CD14-positive monocyte (primary cell): Measurements from ENCODE around the gene PNKD. TPM values are rescaled to one million over a fixed set of nuclear protein-coding genes. Genes with fewer than 3 reads are reported as not detected.
A peak's percentile ranks its signal among the peaks of the same experiment; 100 is the strongest.

Experiments
- DNase-seq, 3 donors: peaks; one replicate each; pipeline ENCODE4 v3.0.0-alpha.2; 2011 to 2022
- H2AFZ ChIP-seq: 2 replicates; pipeline ENCODE4 v1.6.0; 2012; ENCODE audit warnings: mild to moderate bottlenecking, low read depth, low read length, inconsistent platforms; ENCODE audit not compliant: insufficient read depth, poor library complexity, severe bottlenecking
- H3K27ac ChIP-seq, 2 donors: 1 replicate in 1 of 2; 2 replicates in 1 of 2; pipeline ENCODE4 v1.5.1; 2012 to 2013; ENCODE audit warnings: low read length in 2 of 2, control low read depth in 1 of 2, inconsistent platforms in 1 of 2, low read depth in 1 of 2, mild to moderate bottlenecking in 1 of 2
- H3K27me3 ChIP-seq, 2 donors: one replicate each; pipeline versions ENCODE4 v1.6.0 to v1.6.1; 2011 to 2013; ENCODE audit warnings: low read length in 2 of 2; ENCODE audit not compliant: control insufficient read depth in 2 of 2, insufficient read depth in 2 of 2
- H3K36me3 ChIP-seq, 2 donors: replicated peaks in 1 of 2; 1 replicate in 1 of 2; 2 replicates in 1 of 2; pipeline versions ENCODE4 v1.5.1 to v1.6.1; 2012 to 2013; ENCODE audit warnings: low read length in 2 of 2, control low read depth in 1 of 2, inconsistent platforms in 1 of 2, mild to moderate bottlenecking in 1 of 2; ENCODE audit not compliant: insufficient read depth in 2 of 2, control insufficient read depth in 1 of 2
- H3K4me1 ChIP-seq, 2 donors: 1 replicate in 1 of 2; 2 replicates in 1 of 2; pipeline versions ENCODE4 v1.5.1 to v1.6.1; 2012 to 2013; ENCODE audit warnings: low read length in 2 of 2, control low read depth in 1 of 2, inconsistent platforms in 1 of 2, mild to moderate bottlenecking in 1 of 2, moderate library complexity in 1 of 2; ENCODE audit not compliant: insufficient read depth in 2 of 2, control insufficient read depth in 1 of 2
- H3K4me2 ChIP-seq: replicated peaks from 2 replicates; pipeline ENCODE3; 2012; ENCODE audit warnings: low read length, moderate library complexity, mild to moderate bottlenecking; ENCODE audit not compliant: poor library complexity, severe bottlenecking; ENCODE audit errors: extremely low read depth
- H3K4me3 ChIP-seq, 3 experiments: fragments of 200-600 bp in 1 of 3; sonication (generic) in 1 of 3; replicated peaks in 1 of 3; 1 replicate in 2 of 3; 2 replicates in 1 of 3; pipeline ENCODE4 v1.5.1; 2011 to 2013; ENCODE audit warnings: low read length in 3 of 3, mild to moderate bottlenecking in 3 of 3, control low read depth in 2 of 3, low read depth in 2 of 3, inconsistent platforms in 1 of 3, moderate library complexity in 1 of 3
- H3K79me2 ChIP-seq: 2 replicates; pipeline ENCODE4 v1.6.0; 2012; ENCODE audit warnings: mild to moderate bottlenecking, control low read depth, inconsistent platforms, low read length, moderate library complexity; ENCODE audit not compliant: insufficient read depth
- H3K9ac ChIP-seq: 2 replicates; pipeline ENCODE4 v1.6.0; 2017; ENCODE audit warnings: low read length, mild to moderate bottlenecking; ENCODE audit not compliant: insufficient read depth, poor library complexity, severe bottlenecking
- H3K9me3 ChIP-seq, 2 donors: replicated peaks in 1 of 2; 1 replicate in 1 of 2; 2 replicates in 1 of 2; pipeline versions ENCODE4 v1.5.1 to v1.6.1; 2012 to 2013; ENCODE audit warnings: low read length in 2 of 2, control low read depth in 1 of 2; ENCODE audit not compliant: control insufficient read depth in 1 of 2, insufficient read depth in 1 of 2
- H4K20me1 ChIP-seq: 2 replicates; pipeline ENCODE4 v1.6.0; 2012; ENCODE audit warnings: mild to moderate bottlenecking, low read length, control low read depth, moderate library complexity; ENCODE audit not compliant: insufficient read depth
- H3K27ac Mint-ChIP-seq, 7 donors: one replicate each; pipeline ENCODE4 v1.8.0; 2020; ENCODE audit warnings: mild to moderate bottlenecking in 7 of 7, mixed read lengths in 7 of 7, moderate library complexity in 6 of 7, inconsistent platforms in 2 of 7
- H3K27me3 Mint-ChIP-seq, 3 donors: one replicate each; pipeline ENCODE4 v1.8.0; 2021 to 2022; ENCODE audit warnings: low read depth in 3 of 3, mild to moderate bottlenecking in 3 of 3, mixed read lengths in 3 of 3, moderate library complexity in 3 of 3, inconsistent platforms in 1 of 3
- H3K36me3 Mint-ChIP-seq, 2 donors: one replicate each; pipeline ENCODE4 v1.8.0; 2020; ENCODE audit warnings: mixed read lengths in 2 of 2, inconsistent platforms in 1 of 2, mild to moderate bottlenecking in 1 of 2
- H3K4me1 Mint-ChIP-seq: one replicate; pipeline ENCODE4 v1.8.0; 2020; ENCODE audit warnings: mild to moderate bottlenecking, mixed read lengths
- H3K4me3 Mint-ChIP-seq, 2 donors: one replicate each; pipeline ENCODE4 v1.8.0; 2020; ENCODE audit warnings: mild to moderate bottlenecking in 2 of 2, mixed read lengths in 2 of 2, moderate library complexity in 1 of 2
- H3K9me3 Mint-ChIP-seq, 7 donors: one replicate each; pipeline ENCODE4 v1.8.0; 2020 to 2022; ENCODE audit warnings: mixed read lengths in 7 of 7, mild to moderate bottlenecking in 6 of 7, moderate library complexity in 6 of 7, inconsistent platforms in 2 of 7
- WGBS: methylation state at CpG from one replicate; pipeline ENCODE4 v1.1.5; 2013; ENCODE audit warnings: missing lambda C conversion rate; ENCODE audit not compliant: insufficient coverage; 5-methylcytosine and 5-hydroxymethylcytosine counted together
- intact Hi-C, 2 donors: fragments of 100-400 bp; cut with micrococcal nuclease; formaldehyde crosslinking; loops; one replicate each; pipeline versions ENCODE4 v1.15.0 to v1.15.1; 2023
- polyA plus RNA-seq, 3 donors: library from polyadenylated mRNA; depleted of rRNA in 1 of 3; unstranded in 2 of 3; stranded (reverse) in 1 of 3; fragments of 300-500 nt in 2 of 3; fragments of >200 nt in 1 of 3; fragmentation: Illumina TruSeq in 2 of 3; gene quantifications; 1 replicate in 2 of 3; 2 replicates in 1 of 3; pipeline ENCODE4 v1.2.3, GENCODE V29; 2012 to 2021
- TF ChIP-seq, protein P1 (sequence below): fragments of 200-600 bp; IDR thresholded peaks from one replicate; pipeline ENCODE4 v1.8.0; 2022; ENCODE audit warnings: antibody characterized with exemption, mild to moderate bottlenecking

The PNKD gene
- polyA plus RNA-seq, 3 donors, result 79.8 to 92.0 (median 88.2) TPM

DNA sequence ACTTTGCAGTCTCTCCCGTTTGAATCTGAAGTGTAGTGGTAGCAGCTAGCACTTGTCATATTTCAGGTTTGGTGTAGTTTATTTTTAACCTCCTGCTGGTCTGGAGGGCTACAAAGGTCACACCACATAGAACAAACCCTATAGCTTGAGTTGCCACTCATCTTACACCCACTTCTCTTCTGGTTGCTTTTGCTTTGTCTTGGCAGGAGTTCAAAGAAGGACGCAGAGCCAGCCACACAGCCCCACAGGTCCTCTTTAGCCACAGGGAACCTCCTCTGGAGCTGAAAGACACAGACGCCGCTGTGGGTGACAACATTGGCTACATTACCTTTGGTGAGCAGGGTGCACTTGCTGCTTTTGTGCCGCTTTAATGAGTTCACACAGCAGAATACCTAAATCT is 25.1 kb upstream of the PNKD start:
- Mint-ChIP-seq H3K27me3 (peaks cover 0 to 3% (median 1%) of the 10 kb centered on the region in 3 donors), H3K27ac (peak overlapping the region in 1 of 7 donors; percentile 37), H3K4me1 (no peaks in the 10 kb centered on the region), H3K9me3 (no peaks in the 10 kb centered on the region), H3K36me3 (peaks cover 85 to 99% of the 10 kb centered on the region in 2 donors), H3K4me3 (no peak overlapping the region)
- Histone ChIP-seq H3K27me3 (no peaks in the 10 kb centered on the region), H3K4me2 (no peak overlapping the region), H3K4me1 (no peaks in the 10 kb centered on the region), H3K27ac (no peak overlapping the region), H3K9me3 (no peaks in the 10 kb centered on the region), H2AFZ (no peak overlapping the region), H3K9ac (no peak overlapping the region), H3K36me3 (peaks cover 98 to 100% of the 10 kb centered on the region in 2 donors), H4K20me1 (peaks cover 98% of the 10 kb centered on the region), H3K4me3 (no peak overlapping the region), H3K79me2 (peaks cover 92% of the 10 kb centered on the region)
- no peak for DNase-seq
- TF ChIP-seq, protein P1, sequence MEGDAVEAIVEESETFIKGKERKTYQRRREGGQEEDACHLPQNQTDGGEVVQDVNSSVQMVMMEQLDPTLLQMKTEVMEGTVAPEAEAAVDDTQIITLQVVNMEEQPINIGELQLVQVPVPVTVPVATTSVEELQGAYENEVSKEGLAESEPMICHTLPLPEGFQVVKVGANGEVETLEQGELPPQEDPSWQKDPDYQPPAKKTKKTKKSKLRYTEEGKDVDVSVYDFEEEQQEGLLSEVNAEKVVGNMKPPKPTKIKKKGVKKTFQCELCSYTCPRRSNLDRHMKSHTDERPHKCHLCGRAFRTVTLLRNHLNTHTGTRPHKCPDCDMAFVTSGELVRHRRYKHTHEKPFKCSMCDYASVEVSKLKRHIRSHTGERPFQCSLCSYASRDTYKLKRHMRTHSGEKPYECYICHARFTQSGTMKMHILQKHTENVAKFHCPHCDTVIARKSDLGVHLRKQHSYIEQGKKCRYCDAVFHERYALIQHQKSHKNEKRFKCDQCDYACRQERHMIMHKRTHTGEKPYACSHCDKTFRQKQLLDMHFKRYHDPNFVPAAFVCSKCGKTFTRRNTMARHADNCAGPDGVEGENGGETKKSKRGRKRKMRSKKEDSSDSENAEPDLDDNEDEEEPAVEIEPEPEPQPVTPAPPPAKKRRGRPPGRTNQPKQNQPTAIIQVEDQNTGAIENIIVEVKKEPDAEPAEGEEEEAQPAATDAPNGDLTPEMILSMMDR, result no peak
- intact Hi-C loops, result no loop called here
- WGBS, result 40% methylated on average over 1 of the region's 5 CpGs

DNA sequence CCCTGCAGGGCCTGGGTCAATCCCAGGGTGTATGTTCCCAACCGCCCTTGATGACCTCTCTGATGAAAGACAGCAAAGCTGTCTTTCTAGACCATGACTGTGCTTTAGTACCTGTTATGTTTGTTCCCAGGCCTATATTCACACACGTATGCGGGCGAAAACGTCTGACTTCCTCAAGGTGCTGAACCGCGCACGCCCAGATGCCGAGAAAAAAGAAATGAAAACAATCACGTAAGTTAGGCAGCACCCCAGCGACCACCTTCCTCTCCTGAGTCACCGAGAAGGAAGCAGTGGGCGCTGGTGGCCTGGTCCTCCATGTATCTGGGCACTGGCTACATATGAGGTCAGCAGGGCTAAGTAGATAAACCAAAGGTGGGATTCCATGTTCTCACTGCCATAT is 20.6 kb upstream of the PNKD start:
- peak overlapping the region; percentile 14 to 27 for H3K27ac ChIP-seq
- 63% methylated on average over 10 of the region's 13 CpGs for WGBS
- no peak overlapping the region for H3K4me3 Mint-ChIP-seq
- peaks cover 86% of the 10 kb centered on the region for H3K79me2 ChIP-seq
- H3K4me1 ChIP-seq, result peaks cover 5 to 13% of the 10 kb centered on the region in 2 donors
- no peaks in the 10 kb centered on the region for H3K9me3 ChIP-seq
- H3K9me3 Mint-ChIP-seq, result no peaks in the 10 kb centered on the region
- TF ChIP-seq, protein P1, result no peak
- H3K36me3 Mint-ChIP-seq, result peaks cover 93 to 100% of the 10 kb centered on the region in 2 donors
- H3K27me3 Mint-ChIP-seq, result peaks cover 0 to 1% (median 0%) of the 10 kb centered on the region in 3 donors
- peak overlapping the region in 5 of 7 donors; percentile 16 to 77 (median 46) for H3K27ac Mint-ChIP-seq
- H4K20me1 ChIP-seq, result peaks cover 98% of the 10 kb centered on the region
- no peak overlapping the region for H3K9ac ChIP-seq
- no peak overlapping the region for H3K4me2 ChIP-seq
- peaks cover 21% of the 10 kb centered on the region for H3K4me1 Mint-ChIP-seq
- no peak for DNase-seq
- peaks cover 99 to 100% of the 10 kb centered on the region in 2 donors for H3K36me3 ChIP-seq
- no peaks in the 10 kb centered on the region for H3K27me3 ChIP-seq
- intact Hi-C loops, result no loop called here
- no peak overlapping the region for H2AFZ ChIP-seq
- H3K4me3 ChIP-seq, result no peak overlapping the region
